HCT116 (cell line): ENCODE results near the gene APBB2. TPM values are rescaled to one million over a fixed set of nuclear protein-coding genes. Genes with fewer than 3 reads are reported as not detected.

ENCODE experiments used
- ATAC-seq: fragments of 200-7000 bp; cut with Tn5 transposase; 2 replicates; pipeline ENCODE4 v1.9.1; 2020; ENCODE audit warnings: mild to moderate bottlenecking, moderate library complexity
- BruUV-seq: library from RNA; stranded (reverse); fragments of 400-500 nt; replicated peaks from 2 replicates; lab custom pipeline; 2021; lab: Mats Ljungman, UMichigan
- CTCF ChIA-PET: fragments of 300-600 bp; sonication (Branson Sonifier 250); formaldehyde crosslinking; loops from one replicate; lab custom pipeline; 2021; ENCODE audit warnings: antibody characterized with exemption; lab: Charles Lee
- POLR2A ChIA-PET: fragments of 300-600, 350-600 bp; sonication (Branson Sonifier 250); formaldehyde crosslinking; loops from one replicate; lab custom pipeline; 2021; ENCODE audit warnings: antibody characterized with exemption; lab: Charles Lee
- RAD21 ChIA-PET, 2 experiments: fragments of 300-600 bp; sonication (Branson Sonifier 250); formaldehyde crosslinking; loops; one replicate each; lab custom pipeline; 2023; ENCODE audit warnings: low total read pairs in 2 of 2; ENCODE audit not compliant: uncharacterized antibody in 2 of 2, unreplicated experiment in 2 of 2, low non-redundant PET in 1 of 2; lab: Charles Lee
- DNase-seq: peaks from one replicate; pipeline ENCODE4 v3.0.0-alpha.2; 2010; ENCODE audit warnings: low read depth, low spot score
- H2AFZ ChIP-seq: fragments of 200-600 bp; shearing (Covaris generic), sonication (generic); 2 replicates; pipeline ENCODE4 v1.6.1; 2017; ENCODE audit warnings: low read depth, mixed run types, mixed read lengths, antibody characterized with exemption, low read length; ENCODE audit not compliant: poor library complexity, severe bottlenecking
- H3K27ac ChIP-seq: 2 replicates; pipeline ENCODE4 v1.5.1; 2012; ENCODE audit warnings: low read depth, low read length
- H3K27me3 ChIP-seq: fragments of 200-600 bp; sonication (generic); 2 replicates; pipeline ENCODE4 v1.6.1; 2016; ENCODE audit warnings: mixed run types, low read length, mixed read lengths; ENCODE audit not compliant: insufficient read depth
- H3K36me3 ChIP-seq, 2 experiments: fragments of 200-500 bp in 1 of 2; fragments of 200-600 bp in 1 of 2; sonication (Bioruptor generic) in 1 of 2; sonication (generic) in 1 of 2; 2 replicates each; pipeline versions ENCODE4 v1.5.1 to v1.6.1; 2014 to 2016; ENCODE audit warnings: low read length in 2 of 2, inconsistent platforms in 1 of 2, mixed read lengths in 1 of 2, mixed run types in 1 of 2; ENCODE audit not compliant: insufficient read depth in 2 of 2, control insufficient read depth in 1 of 2
- H3K4me1 ChIP-seq, 2 experiments: fragments of 200-600 bp in 1 of 2; sonication (generic) in 1 of 2; 2 replicates each; pipeline versions ENCODE4 v1.5.1 to v1.6.1; 2012 to 2017; ENCODE audit warnings: low read length in 2 of 2, inconsistent platforms in 1 of 2, mild to moderate bottlenecking in 1 of 2, mixed read lengths in 1 of 2, mixed run types in 1 of 2, moderate library complexity in 1 of 2; ENCODE audit not compliant: insufficient read depth in 2 of 2, control insufficient read depth in 1 of 2
- H3K4me2 ChIP-seq: fragments of 200-600 bp; sonication (generic); 2 replicates; pipeline ENCODE4 v1.6.1; 2017; ENCODE audit warnings: mixed run types, low read length, mixed read lengths
- H3K4me3 ChIP-seq, 2 experiments: fragments of 200-600 bp in 1 of 2; sonication (generic) in 1 of 2; replicated peaks in 1 of 2; 2 replicates each; pipeline ENCODE4 v1.5.1; 2011 to 2016; ENCODE audit warnings: low read length in 2 of 2, control low read depth in 1 of 2, low read depth in 1 of 2, mild to moderate bottlenecking in 1 of 2, mixed read lengths in 1 of 2, mixed run types in 1 of 2
- H3K79me2 ChIP-seq: fragments of 200-600 bp; sonication (generic); 2 replicates; pipeline ENCODE4 v1.6.1; 2017; ENCODE audit warnings: mild to moderate bottlenecking, mixed run types, low read length, moderate library complexity, mixed read lengths; ENCODE audit not compliant: insufficient read depth
- H3K9ac ChIP-seq: fragments of 200-600 bp; sonication (generic); 2 replicates; pipeline ENCODE4 v1.6.1; 2016; ENCODE audit warnings: low read length, mixed read lengths
- H3K9me2 ChIP-seq: fragments of 200-600 bp; sonication (generic), shearing (Covaris generic); 2 replicates; pipeline ENCODE4 v1.6.1; 2017; ENCODE audit warnings: mixed run types, mild to moderate bottlenecking, moderate library complexity; ENCODE audit not compliant: insufficient read depth
- H3K9me3 ChIP-seq, 2 experiments: fragments of 200-500 bp in 1 of 2; fragments of 200-600 bp in 1 of 2; sonication (Bioruptor generic) in 1 of 2; sonication (generic) in 1 of 2; 2 replicates each; pipeline ENCODE4 v1.6.1; 2014 to 2017; ENCODE audit warnings: low read length in 2 of 2, mixed read lengths in 2 of 2, inconsistent platforms in 1 of 2, low read depth in 1 of 2, mild to moderate bottlenecking in 1 of 2, mixed run types in 1 of 2, moderate library complexity in 1 of 2; ENCODE audit not compliant: control insufficient read depth in 1 of 2, insufficient read depth in 1 of 2
- H4K20me1 ChIP-seq: fragments of 200-600 bp; sonication (generic), shearing (Covaris generic); 2 replicates; pipeline ENCODE4 v1.6.1; 2017; ENCODE audit warnings: mixed run types, mild to moderate bottlenecking, moderate library complexity; ENCODE audit not compliant: insufficient read depth
- ATF3 ChIP-seq: IDR thresholded peaks from 2 replicates; pipeline ENCODE4 v1.6.1; 2012
- CBX3 ChIP-seq: IDR thresholded peaks from 2 replicates; pipeline ENCODE4 v1.6.1; 2012; ENCODE audit warnings: low read depth
- CEBPB ChIP-seq: IDR thresholded peaks from 2 replicates; pipeline ENCODE4 v1.6.1; 2012; ENCODE audit warnings: low read depth
- EGR1 ChIP-seq: IDR thresholded peaks from 2 replicates; pipeline ENCODE4 v1.6.1; 2012; ENCODE audit warnings: low read depth
- ELF1 ChIP-seq: IDR thresholded peaks from 2 replicates; pipeline ENCODE4 v1.6.1; 2012; ENCODE audit warnings: low read depth, borderline replicate concordance
- EZH2 ChIP-seq: fragments of 200-600 bp; sonication (generic); IDR thresholded peaks from 2 replicates; pipeline ENCODE4 v1.6.1; 2017; ENCODE audit warnings: antibody characterized with exemption, mixed run types
- JUND ChIP-seq: IDR thresholded peaks from 2 replicates; pipeline ENCODE4 v1.6.1; 2012
- POLR2AphosphoS5 ChIP-seq: IDR thresholded peaks from 2 replicates; pipeline ENCODE4 v1.6.1; 2011; ENCODE audit warnings: mild to moderate bottlenecking, low read depth, low read length, moderate library complexity
- RAD21 ChIP-seq: IDR thresholded peaks from 2 replicates; pipeline ENCODE4 v1.6.1; 2012; ENCODE audit warnings: low read depth, mild to moderate bottlenecking
- SIN3A ChIP-seq: IDR thresholded peaks from 2 replicates; pipeline ENCODE4 v1.6.1; 2012; ENCODE audit warnings: low read depth
- SP1 ChIP-seq: IDR thresholded peaks from 2 replicates; pipeline ENCODE4 v1.6.1; 2012; ENCODE audit warnings: low read depth
- YY1 ChIP-seq: IDR thresholded peaks from 2 replicates; pipeline ENCODE4 v1.6.1; 2011; ENCODE audit warnings: low read length, low read depth, moderate library complexity, mild to moderate bottlenecking; ENCODE audit not compliant: insufficient replicate concordance; ENCODE audit errors: extremely low read depth
- ZBTB33 ChIP-seq: IDR thresholded peaks from 2 replicates; pipeline ENCODE4 v1.6.1; 2011; ENCODE audit warnings: mild to moderate bottlenecking, low read length, moderate library complexity; ENCODE audit not compliant: insufficient replicate concordance; ENCODE audit errors: extremely low read depth
- ZFX ChIP-seq: fragments of 450-650 bp; IDR thresholded peaks from 2 replicates; pipeline ENCODE4 v1.6.1; 2017
- ZNF274 ChIP-seq: fragments of 200-500 bp; sonication (Bioruptor generic); IDR thresholded peaks from 2 replicates; pipeline ENCODE4 v1.6.1; 2014; ENCODE audit warnings: mild to moderate bottlenecking, low read depth, low read length, inconsistent platforms
- intact Hi-C: fragments of 100-400 bp; cut with micrococcal nuclease; formaldehyde crosslinking; loops from 2 replicates; pipeline ENCODE4 v1.10.0; 2022
- total RNA-seq: library from RNA; stranded (reverse); gene quantifications from one replicate; pipeline ENCODE4 v1.2.1, GENCODE V29; 2021; ENCODE audit not compliant: unreplicated experiment
- TF ChIP-seq, protein P1 (sequence below): IDR thresholded peaks from 2 replicates; pipeline ENCODE4 v1.6.1; 2012; ENCODE audit warnings: low read depth
- TF ChIP-seq, protein P2 (sequence below): IDR thresholded peaks from 2 replicates; pipeline ENCODE4 v1.6.1; 2012

APBB2 gene
- total RNA-seq, 1 experiment from 2014 or later = 72.5 TPM

DNA sequence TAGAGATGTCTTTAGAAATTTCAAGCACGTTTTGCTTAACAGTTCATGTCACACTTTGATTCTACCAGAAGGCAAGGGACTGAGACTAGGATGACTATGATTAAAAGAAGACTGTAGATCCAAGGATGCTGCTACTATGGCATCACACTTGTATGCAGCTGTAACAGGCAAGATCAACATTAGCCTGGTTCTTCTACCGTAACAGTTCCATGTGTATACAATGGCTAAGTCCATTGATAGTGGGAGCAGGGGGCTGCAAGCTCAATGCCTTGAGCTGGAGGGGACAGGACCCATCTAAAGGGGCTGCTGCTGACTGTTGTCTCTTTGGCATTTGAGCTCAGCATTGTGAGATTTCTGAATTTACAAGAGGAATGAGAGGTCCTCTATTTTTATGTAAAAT is 212.0 kb downstream of the APBB2 start:
- Histone ChIP-seq H3K27me3 (no peaks in the 10 kb centered on the region), H3K4me3 (no peak overlapping the region), H3K9me3 (peaks cover 0 to 2% of the 10 kb centered on the region in 2 experiments; a peak in 1 of 4 replicates), H3K36me3 (no peaks in the 10 kb centered on the region), H3K9me2 (no peaks in the 10 kb centered on the region), H3K27ac (no peak overlapping the region), H3K4me1 (peaks cover 16 to 34% of the 10 kb centered on the region in 2 experiments), H3K4me2 (no peak overlapping the region), H4K20me1 (no peaks in the 10 kb centered on the region), H2AFZ (no peak overlapping the region), H3K9ac (no peak overlapping the region), H3K79me2 (peaks cover 72% of the 10 kb centered on the region)
- RAD21 ChIA-PET = no interaction called here
- intact Hi-C loops = no loop called here
- BruUV-seq = no TSS peak
- ATAC-seq (no peak), DNase-seq (no peak)
- TF ChIP-seq, protein P1, sequence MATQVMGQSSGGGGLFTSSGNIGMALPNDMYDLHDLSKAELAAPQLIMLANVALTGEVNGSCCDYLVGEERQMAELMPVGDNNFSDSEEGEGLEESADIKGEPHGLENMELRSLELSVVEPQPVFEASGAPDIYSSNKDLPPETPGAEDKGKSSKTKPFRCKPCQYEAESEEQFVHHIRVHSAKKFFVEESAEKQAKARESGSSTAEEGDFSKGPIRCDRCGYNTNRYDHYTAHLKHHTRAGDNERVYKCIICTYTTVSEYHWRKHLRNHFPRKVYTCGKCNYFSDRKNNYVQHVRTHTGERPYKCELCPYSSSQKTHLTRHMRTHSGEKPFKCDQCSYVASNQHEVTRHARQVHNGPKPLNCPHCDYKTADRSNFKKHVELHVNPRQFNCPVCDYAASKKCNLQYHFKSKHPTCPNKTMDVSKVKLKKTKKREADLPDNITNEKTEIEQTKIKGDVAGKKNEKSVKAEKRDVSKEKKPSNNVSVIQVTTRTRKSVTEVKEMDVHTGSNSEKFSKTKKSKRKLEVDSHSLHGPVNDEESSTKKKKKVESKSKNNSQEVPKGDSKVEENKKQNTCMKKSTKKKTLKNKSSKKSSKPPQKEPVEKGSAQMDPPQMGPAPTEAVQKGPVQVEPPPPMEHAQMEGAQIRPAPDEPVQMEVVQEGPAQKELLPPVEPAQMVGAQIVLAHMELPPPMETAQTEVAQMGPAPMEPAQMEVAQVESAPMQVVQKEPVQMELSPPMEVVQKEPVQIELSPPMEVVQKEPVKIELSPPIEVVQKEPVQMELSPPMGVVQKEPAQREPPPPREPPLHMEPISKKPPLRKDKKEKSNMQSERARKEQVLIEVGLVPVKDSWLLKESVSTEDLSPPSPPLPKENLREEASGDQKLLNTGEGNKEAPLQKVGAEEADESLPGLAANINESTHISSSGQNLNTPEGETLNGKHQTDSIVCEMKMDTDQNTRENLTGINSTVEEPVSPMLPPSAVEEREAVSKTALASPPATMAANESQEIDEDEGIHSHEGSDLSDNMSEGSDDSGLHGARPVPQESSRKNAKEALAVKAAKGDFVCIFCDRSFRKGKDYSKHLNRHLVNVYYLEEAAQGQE = no peak
- TF ChIP-seq ELF1 = no peak
- no peak for TF ChIP-seq ZNF274
- no peak for TF ChIP-seq JUND
- TF ChIP-seq EGR1 = no peak
- TF ChIP-seq ATF3 = no peak
- TF ChIP-seq POLR2AphosphoS5 = no peak
- no peak for TF ChIP-seq YY1
- TF ChIP-seq SP1 = no peak
- no peak for TF ChIP-seq RAD21
- no peak for TF ChIP-seq ZBTB33
- TF ChIP-seq CEBPB = no peak
- TF ChIP-seq EZH2 = no peak
- TF ChIP-seq, protein P2, sequence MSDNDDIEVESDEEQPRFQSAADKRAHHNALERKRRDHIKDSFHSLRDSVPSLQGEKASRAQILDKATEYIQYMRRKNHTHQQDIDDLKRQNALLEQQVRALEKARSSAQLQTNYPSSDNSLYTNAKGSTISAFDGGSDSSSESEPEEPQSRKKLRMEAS = no peak
- TF ChIP-seq SIN3A = no peak
- no peak for TF ChIP-seq ZFX
- no peak for TF ChIP-seq CBX3
- POLR2A ChIA-PET = interaction anchor here (1.0 kb wide), 1 partner anchor 158 kb away, joined by 4 read pairs; no protein-coding TSS in a partner anchor
- CTCF ChIA-PET = no interaction called here
